Head of caudate nucleus (tissue), 42 donors: ENCODE data around the gene NLGN1.
A peak's percentile ranks its signal among the peaks of the same experiment; 100 is the strongest.

ENCODE experiments used
- DNase-seq, 42 donors: peaks; one replicate each; pipeline versions ENCODE4 v3.0.0 to v3.0.0-alpha.2; 2020 to 2021; ENCODE audit warnings: mixed read lengths in 7 of 42
- intact Hi-C: fragments of 100-400 bp; cut with DNase I; formaldehyde crosslinking; loops from one replicate; pipeline ENCODE4 v1.15.0; 2022

Gene NLGN1

GRCh38 chr3:174061731-174062130 is 664.2 kb downstream of the NLGN1 start:
- DNase-seq, result no peak
- intact Hi-C loops, result no loop called here

DNA sequence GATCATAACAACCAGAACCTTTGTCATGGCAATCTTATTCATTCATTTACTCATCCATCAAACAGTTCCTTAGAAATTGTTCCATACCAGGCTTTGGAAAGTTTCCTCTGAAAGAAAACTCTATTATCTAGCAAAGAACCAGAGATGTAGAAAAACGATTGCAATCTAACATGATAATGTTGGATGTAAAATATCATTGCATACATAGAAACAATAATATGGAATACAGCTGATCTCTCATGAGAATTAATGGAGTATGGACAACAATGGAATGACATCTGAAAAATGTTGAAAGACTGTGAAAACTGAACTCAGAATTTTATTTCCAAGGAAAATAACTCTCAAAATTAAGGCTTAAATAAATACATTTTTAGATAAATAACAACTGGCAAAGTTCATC is 665.4 kb downstream of the NLGN1 start:
- intact Hi-C loops, result no loop called here

GRCh38 chr3:174068035-174068434 is 670.5 kb downstream of the NLGN1 start:
- intact Hi-C loops, result no loop called here
- DNase-seq, result no peak

More for the DNA sequence above, 665.4 kb downstream of the NLGN1 start:
- DNase-seq, result no peak

DNA sequence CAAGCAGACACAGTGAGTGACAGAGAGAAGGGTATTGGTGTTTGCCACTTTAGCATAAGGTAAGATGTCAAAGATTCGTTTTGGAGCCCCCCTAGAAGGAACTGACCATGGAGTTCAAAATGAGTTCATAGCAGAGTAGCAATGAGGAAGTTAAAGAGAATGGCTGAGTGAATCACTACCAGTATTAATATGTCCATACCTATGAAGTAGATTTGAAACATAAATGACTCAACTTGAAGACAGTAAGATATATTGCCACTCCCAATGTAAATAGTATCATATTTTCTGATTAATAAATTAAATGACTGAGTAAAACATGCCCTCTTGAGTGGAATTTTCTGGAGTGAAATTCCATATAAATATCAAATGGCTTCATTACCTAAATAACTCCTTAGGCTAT is 675.1 kb downstream of the NLGN1 start:
- intact Hi-C loops, result no loop called here
- DNase-seq, result no peak

GRCh38 chr3:174083706-174084105 is 686.2 kb downstream of the NLGN1 start:
- DNase-seq, result no peak
- intact Hi-C loops, result no loop called here

DNA sequence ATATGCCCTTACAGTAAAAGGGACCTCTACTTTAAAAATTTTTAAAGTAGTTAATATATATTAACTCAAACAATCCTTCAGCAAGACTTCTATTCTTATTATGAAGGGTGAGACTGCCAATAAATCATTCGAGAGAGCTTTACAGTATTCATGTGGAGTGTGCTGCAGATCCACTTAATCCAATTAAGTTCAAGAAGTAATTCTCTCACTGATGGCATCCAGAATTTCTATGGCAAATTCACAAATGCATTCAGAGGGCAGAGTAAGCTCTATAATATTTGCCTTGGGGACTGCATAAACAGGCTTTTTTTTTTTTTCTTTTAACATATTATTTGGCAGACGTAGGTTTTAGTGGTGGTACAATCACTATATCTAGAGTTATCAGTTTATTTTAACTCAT is 692.0 kb downstream of the NLGN1 start:
- no peak for DNase-seq
- intact Hi-C loops, result no loop called here

DNA sequence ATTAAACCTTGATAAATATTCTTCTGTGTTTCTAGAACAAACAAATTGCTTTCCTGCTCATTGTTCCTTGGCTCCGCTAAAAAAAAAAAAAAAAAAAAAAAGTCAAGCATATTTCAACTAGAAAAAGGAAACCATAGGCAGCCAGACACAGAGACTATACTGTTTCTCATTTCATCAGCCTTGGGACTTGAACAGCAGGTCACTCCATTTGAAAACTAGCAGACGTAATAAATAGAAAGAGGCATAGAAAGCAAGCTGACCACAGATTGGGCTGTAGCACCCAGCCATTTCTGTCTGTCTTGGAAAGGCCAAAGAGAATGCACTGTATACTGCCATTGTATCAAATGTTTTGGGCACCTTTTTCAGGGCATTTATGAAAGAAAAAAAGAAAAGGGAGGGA is 697.1 kb downstream of the NLGN1 start:
- intact Hi-C loops, result no loop called here

DNA sequence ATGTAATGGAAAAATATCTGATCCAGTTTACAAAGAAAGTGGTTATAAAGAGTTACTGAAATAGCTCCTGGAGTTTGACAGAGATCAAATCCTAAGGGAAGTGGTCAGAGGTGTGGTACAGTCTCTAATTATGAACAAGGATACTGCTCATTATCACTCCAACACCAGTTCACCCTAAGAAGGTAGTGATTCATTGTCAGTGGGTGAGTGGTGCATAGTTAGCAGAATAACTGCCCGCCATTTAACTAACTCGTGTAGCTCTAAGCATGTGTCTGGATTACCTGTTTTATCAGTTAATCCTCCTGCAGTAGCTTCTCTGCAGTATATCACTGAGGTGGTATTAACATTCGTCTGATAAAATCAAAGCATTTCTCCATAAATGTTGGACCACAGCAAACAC is 700.1 kb downstream of the NLGN1 start:
- intact Hi-C loops, result no loop called here
- DNase-seq, result no peak

More for the DNA sequence above, 697.1 kb downstream of the NLGN1 start:
- no peak for DNase-seq

DNA sequence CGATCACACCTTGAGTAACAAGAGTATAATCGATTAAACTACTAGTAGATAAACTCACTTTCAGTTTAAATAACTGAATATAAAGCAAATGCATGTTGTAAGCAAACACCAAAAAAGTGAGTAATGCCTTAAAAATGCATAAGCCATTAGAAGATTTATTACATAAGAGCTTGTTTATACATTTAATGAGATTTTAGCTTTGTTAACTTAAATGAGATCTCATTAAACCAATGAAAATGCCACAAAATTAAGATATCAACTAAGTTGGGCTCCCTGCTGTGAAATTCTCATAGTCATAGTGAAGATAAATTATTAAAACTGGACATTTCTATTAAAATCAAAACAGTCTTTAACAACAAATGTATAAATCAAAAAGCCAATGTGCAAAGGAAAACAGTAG is 701.2 kb downstream of the NLGN1 start:
- intact Hi-C loops, result no loop called here

GRCh38 chr3:174099724-174100123 is 702.2 kb downstream of the NLGN1 start:
- no peak for DNase-seq
- intact Hi-C loops, result no loop called here

More for the DNA sequence above, 701.2 kb downstream of the NLGN1 start:
- DNase-seq, result no peak

- no peak for DNase-seq
- intact Hi-C loops, result no loop called here
Measured at GRCh38 chr3:174100744-174101143, 703.2 kb downstream of the NLGN1 start.

- intact Hi-C loops, result no loop called here
- DNase-seq, result no peak
Measured at GRCh38 chr3:174101244-174101643, 703.7 kb downstream of the NLGN1 start.

DNA sequence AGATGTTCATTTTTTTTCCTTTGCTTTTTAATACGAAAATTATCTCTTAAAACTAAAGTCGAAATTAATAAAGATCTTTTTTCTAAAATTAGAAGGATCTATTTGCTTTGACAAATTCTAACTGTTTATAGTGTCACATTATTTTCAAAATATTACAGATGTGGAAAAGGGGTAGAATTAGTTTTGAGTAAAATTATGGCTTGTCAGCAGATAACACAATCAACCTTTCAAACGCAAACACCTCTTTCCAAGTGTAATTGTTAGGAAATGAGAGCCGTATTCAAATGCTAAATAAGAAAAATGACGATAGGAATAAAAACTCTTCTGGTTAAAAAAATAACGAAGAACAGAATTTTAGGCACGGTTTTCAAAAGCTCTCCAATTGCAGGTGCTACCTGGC is 704.7 kb downstream of the NLGN1 start:
- intact Hi-C loops, result no loop called here

DNA sequence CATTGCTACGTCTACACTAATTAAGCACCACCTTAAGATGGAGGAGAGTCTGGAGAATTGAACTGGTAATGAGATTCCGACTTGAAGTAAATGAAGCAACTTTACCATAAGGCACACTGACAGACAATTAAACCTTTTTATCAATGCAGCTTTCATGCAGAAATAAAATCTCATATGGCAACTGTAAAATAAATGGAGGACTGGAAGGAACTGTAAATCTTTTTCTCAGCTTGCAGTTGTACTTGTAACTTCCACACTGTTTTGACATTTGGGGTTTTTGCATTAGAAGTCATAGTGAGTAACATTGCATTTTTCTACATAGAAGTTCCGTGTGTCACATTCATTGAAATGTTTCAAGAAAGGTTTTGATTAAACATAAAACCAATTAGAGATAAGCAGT is 705.3 kb downstream of the NLGN1 start:
- DNase-seq, result no peak
- intact Hi-C loops, result no loop called here

More for the DNA sequence above, 704.7 kb downstream of the NLGN1 start:
- no peak for DNase-seq

- no peak for DNase-seq
- intact Hi-C loops, result no loop called here
Measured at GRCh38 chr3:174110761-174111160, 713.2 kb downstream of the NLGN1 start.

DNA sequence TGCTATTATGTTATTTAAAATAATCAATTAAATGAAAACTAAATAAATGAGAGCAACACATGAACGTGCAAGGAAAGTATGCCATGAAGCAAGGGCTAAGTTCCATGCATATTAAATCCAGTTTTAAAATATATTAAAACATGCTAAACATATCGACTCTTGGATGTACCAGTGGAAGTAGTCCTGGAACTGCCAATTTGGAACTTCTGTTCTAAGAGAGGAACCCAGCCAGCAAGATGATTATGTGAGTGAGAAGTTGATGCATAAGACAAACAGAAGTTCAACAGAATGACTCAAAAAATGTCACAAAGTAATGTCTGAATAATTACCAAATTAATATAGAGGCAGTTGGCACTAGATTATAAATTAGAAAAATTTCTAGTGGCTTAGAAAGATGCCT is 714.2 kb downstream of the NLGN1 start:
- intact Hi-C loops, result no loop called here
- no peak for DNase-seq

DNA sequence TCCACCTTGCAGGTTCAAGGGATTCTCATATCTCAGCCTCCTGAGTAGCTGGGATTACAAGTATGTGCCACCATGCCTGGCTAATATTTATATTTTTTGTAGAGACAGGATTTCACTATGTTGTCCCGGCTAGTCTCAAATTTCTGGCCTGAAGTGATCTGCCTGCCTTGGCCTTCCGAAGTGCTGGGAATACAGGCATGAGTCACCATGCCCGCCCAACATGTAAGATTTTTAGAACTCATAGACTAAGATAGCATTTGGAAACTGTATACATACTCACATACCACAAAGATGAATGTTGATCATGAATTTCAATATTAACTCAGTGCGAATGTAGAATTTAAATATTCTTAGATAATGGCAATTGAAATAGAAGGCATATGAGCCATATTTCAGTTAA is 718.9 kb downstream of the NLGN1 start:
- DNase-seq, result no peak
- intact Hi-C loops, result no loop called here

DNA sequence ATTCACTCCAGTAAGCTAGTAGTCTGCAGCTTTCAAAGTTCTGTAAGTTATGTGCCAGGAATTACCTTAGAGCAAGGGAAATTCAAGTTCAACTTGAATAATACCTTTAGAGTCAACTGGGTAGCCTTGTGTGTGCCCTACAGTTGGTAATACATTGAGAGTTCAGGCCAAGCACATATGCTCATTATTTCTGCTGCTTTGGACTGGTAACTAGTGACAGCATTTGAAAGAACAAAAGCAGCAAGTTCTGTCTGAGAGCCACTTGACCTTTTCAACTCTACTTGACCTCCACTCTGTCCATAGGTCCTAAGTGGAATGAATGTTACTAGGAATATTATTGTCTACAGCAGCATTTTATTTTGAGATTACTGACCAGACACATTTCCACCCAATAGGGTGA is 723.5 kb downstream of the NLGN1 start:
- intact Hi-C loops, result no loop called here
- DNase-seq, result no peak

- intact Hi-C loops, result no loop called here
- peak in 5 of 42 donors; percentile 7 to 55 (median 19) for DNase-seq
Measured at GRCh38 chr3:174122411-174122810, 724.9 kb downstream of the NLGN1 start.

- DNase-seq, result no peak
- intact Hi-C loops, result no loop called here
Measured at GRCh38 chr3:174125267-174125824, 727.8 kb downstream of the NLGN1 start.

DNA sequence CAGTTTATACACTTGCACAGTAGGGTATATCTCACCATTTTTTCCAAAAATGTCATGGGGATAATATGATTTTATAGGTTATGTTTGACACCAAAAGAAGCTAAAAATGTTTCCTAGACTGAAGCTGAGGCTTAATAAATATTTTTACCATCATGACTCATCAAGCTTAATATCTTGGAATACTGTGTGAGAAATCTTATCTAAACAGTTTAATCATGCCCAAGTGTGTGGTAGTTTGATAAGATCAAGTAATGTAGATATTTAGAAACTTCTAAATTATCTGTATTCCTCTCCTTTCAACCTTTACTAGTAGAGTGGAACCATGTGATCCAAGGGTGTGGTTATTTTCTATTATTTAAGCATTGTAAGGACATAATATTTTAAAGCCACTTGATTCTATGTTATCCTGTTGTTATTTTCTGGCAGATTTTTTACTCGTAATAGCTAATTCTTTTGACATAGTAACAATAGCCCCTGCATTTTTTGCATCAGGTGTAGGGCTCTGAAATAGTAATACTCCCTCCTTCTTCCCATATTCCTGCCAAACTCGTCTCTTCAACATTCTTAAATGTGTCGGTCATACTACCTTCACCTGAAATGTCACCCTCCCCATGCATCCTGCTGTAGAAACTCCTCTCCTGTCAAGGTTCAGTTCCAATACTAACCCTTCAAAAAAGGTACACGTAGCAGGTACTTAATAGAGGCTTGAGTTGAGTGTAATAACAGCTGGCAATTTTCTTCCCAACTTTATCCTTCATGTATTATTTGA is 729.6 kb downstream of the NLGN1 start:
- intact Hi-C loops, result no loop called here

More for the DNA sequence above, 729.6 kb downstream of the NLGN1 start:
- no peak for DNase-seq
